ENCODE results near the gene NLRC5.

NLRC5 gene

DNA sequence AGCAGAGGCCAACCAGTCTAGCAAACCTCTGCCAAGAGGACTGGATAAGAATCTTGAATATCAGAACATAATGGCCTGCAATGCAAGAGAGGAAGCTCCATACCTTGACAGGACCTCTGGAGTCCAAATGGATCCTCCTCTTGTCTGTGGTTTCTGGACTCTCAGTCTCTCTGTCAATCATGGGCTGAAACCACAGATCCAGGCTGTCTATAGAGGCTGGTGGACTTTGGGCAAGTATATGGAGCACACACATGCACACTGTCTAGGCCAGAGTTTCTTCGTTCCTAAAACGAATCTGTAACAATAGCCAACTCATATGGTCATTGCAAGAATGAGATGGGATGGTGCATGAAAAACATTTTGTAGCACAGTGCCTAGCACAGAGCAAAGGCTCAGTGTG is 37.7 kb downstream of the NLRC5 start:
- DNase-seq (ENCODE audit: extremely low read depth, low read depth), result no peak
- TF ChIP-seq, protein P1, sequence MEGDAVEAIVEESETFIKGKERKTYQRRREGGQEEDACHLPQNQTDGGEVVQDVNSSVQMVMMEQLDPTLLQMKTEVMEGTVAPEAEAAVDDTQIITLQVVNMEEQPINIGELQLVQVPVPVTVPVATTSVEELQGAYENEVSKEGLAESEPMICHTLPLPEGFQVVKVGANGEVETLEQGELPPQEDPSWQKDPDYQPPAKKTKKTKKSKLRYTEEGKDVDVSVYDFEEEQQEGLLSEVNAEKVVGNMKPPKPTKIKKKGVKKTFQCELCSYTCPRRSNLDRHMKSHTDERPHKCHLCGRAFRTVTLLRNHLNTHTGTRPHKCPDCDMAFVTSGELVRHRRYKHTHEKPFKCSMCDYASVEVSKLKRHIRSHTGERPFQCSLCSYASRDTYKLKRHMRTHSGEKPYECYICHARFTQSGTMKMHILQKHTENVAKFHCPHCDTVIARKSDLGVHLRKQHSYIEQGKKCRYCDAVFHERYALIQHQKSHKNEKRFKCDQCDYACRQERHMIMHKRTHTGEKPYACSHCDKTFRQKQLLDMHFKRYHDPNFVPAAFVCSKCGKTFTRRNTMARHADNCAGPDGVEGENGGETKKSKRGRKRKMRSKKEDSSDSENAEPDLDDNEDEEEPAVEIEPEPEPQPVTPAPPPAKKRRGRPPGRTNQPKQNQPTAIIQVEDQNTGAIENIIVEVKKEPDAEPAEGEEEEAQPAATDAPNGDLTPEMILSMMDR (IDR thresholded peaks at IDR 0.05; ENCODE audit: low read depth, low read length), result no peak

- no peak for DNase-seq (ENCODE audit: extremely low read depth, low read depth)
- TF ChIP-seq, protein P1 (IDR thresholded peaks at IDR 0.05; ENCODE audit: low read depth, low read length), result no peak
Measured at GRCh38 chr16:57028086-57028485, 38.7 kb downstream of the NLRC5 start.

DNA sequence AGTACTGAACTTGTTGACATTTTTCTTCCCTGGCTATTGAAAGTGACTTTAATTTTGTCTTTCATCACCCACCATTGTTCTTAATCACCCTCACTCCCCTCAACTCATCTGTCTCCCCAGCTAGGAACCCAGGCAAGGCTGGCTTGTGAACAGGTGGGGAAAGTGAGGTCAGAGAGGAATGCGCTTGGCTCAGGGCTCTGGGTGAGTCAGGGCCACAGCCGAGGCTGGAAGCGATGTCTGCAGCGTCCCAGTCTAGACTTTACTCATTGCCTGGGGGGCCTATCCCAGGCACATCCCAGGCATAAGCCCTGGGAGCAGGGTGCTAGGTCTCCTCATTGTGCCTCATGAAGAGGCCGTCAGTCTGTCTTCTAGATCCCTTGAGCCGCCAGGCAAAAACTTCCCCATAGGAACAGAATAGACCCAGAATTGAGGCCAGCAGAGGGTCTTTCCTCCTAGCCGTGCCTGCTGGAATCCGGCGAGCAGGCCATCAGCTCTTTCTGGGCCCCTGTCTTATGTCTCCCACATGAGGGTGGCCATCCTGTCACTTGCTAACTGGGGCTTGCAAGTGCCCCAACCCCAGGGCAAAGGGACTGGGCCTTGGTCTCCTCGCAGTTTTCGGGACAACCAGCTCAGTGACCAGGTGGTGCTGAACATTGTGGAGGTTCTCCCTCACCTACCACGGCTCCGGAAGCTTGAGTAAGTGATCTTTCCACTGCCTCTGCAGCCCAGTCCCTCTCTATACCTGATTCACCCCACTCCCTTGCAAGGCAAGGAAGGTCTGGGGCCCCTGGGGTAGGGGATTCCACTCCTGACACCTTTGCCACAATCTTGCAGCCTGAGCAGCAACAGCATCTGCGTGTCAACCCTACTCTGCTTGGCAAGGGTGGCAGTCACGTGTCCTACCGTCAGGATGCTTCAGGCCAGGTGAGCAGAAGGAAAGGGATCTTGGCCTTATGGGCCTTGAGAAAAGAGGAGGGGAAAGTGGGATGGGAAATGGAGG is 40.1 kb downstream of the NLRC5 start:
- TF ChIP-seq, protein P1 (IDR thresholded peaks at IDR 0.05; ENCODE audit: low read depth, low read length), result no peak
- no peak for DNase-seq (ENCODE audit: extremely low read depth, low read depth)

GRCh38 chr16:57030346-57030902 is 41.1 kb downstream of the NLRC5 start:
- TF ChIP-seq, protein P1 (IDR thresholded peaks at IDR 0.05; ENCODE audit: low read depth, low read length), result no peak
- no peak for DNase-seq (ENCODE audit: extremely low read depth, low read depth)

DNA sequence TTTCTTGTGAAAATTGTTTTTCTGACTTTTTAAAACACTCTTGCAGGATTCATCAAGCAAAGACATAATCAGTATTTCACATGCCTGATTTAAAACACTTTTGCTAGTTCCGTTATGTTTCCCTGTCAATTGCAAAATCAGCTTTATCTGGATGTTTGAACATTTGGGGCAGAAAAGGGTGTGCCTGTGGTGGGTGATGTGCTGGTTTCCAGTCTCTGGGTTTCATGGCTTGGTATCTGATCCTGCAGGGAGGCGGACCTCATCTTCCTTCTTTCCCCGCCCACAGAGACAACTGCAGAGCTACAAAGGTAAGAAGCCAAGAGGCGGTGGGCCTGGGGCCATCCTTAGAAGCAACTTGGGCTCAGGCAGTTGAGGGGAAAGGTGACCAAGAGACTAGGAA is 41.8 kb downstream of the NLRC5 start:
- no peak for DNase-seq (ENCODE audit: extremely low read depth, low read depth)
- TF ChIP-seq, protein P1 (IDR thresholded peaks at IDR 0.05; ENCODE audit: low read depth, low read length), result no peak

- TF ChIP-seq, protein P1 (IDR thresholded peaks at IDR 0.05; ENCODE audit: low read depth, low read length), result no peak
Measured at GRCh38 chr16:57032346-57032745, 43.0 kb downstream of the NLRC5 start.

DNA sequence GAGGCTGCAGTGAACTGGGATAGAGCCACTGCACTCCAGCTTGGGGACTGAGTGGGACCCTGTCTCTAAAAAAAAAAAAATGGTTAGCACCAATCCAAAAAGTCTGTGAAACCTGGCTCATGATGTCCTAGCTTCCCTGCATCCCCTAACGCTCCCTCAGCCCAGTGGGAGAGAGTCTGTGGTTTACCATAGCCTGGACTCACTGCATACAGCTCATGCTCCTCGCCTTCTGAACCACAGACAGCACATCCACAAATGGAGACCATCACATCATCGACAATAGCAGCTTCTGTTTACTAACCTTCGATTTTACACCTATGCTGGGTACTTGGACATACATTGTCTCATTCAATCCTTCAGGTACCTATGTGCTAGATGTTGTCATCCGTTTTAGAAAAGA is 43.6 kb downstream of the NLRC5 start:
- DNase-seq (ENCODE audit: extremely low read depth, low read depth), result no peak
- TF ChIP-seq, protein P1 (IDR thresholded peaks at IDR 0.05; ENCODE audit: low read depth, low read length), result no peak

More at GRCh38 chr16:57032346-57032745, 43.0 kb downstream of the NLRC5 start:
- no peak for DNase-seq (ENCODE audit: extremely low read depth, low read depth)
